ENCODE measurements around the gene MALRD1.

GRCh38 chr10:19310066-19310465 lies 261.5 kb downstream of the MALRD1 start:
- TF ChIP-seq POLR2A (IDR thresholded peaks at IDR 0.05; ENCODE audit: control extremely low read depth in 1 of 2, low read depth in 2 of 2, low read length in 2 of 2) (no peak), EP300 (IDR thresholded peaks at IDR 0.05; ENCODE audit: borderline replicate concordance in 1 of 2, low read depth in 2 of 2, low read length in 2 of 2) (no peak), GABPA (IDR thresholded peaks at IDR 0.05; ENCODE audit: borderline replicate concordance, insufficient read depth, low read length) (no peak), SIX5 (IDR thresholded peaks at IDR 0.05; ENCODE audit: low read depth, low read length) (no peak), EZH2 (IDR thresholded peaks at IDR 0.05; ENCODE audit: low read depth, low read length, severe bottlenecking) (no peak), SP2 (IDR thresholded peaks at IDR 0.05; ENCODE audit: low read length) (no peak), SIN3A (conservative IDR thresholded peaks at IDR 0.05 in 1 of 2, IDR thresholded peaks at IDR 0.05 in 1 of 2; ENCODE audit: low read depth in 1 of 2, low read length in 2 of 2) (no peak), JUND (IDR thresholded peaks at IDR 0.05; ENCODE audit: low read length) (no peak), YY1 (IDR thresholded peaks at IDR 0.05; ENCODE audit: low read depth, low read length) (no peak), POLR2AphosphoS5 (IDR thresholded peaks at IDR 0.05; ENCODE audit: low read depth, low read length) (no peak)
- TF ChIP-seq, protein P1, sequence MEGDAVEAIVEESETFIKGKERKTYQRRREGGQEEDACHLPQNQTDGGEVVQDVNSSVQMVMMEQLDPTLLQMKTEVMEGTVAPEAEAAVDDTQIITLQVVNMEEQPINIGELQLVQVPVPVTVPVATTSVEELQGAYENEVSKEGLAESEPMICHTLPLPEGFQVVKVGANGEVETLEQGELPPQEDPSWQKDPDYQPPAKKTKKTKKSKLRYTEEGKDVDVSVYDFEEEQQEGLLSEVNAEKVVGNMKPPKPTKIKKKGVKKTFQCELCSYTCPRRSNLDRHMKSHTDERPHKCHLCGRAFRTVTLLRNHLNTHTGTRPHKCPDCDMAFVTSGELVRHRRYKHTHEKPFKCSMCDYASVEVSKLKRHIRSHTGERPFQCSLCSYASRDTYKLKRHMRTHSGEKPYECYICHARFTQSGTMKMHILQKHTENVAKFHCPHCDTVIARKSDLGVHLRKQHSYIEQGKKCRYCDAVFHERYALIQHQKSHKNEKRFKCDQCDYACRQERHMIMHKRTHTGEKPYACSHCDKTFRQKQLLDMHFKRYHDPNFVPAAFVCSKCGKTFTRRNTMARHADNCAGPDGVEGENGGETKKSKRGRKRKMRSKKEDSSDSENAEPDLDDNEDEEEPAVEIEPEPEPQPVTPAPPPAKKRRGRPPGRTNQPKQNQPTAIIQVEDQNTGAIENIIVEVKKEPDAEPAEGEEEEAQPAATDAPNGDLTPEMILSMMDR (IDR thresholded peaks at IDR 0.05; ENCODE audit: control extremely low read depth in 1 of 3, insufficient read depth in 1 of 3, low read depth in 1 of 3, low read length in 3 of 3), result no peak
